A172 (cell line): ENCODE measurements around the gene TAPBPL. TPM values are rescaled to one million over a fixed set of nuclear protein-coding genes. Genes with fewer than 3 reads are reported as not detected.

Experiments
- DNase-seq: peaks from one replicate; pipeline ENCODE4 v3.0.0-alpha.2; 2015; ENCODE audit warnings: low spot score
- total RNA-seq: library from RNA; depleted of rRNA; stranded (reverse); fragments of >200 nt; shearing (Covaris generic); gene quantifications from 2 replicates; pipeline ENCODE4 v1.2.3, GENCODE V29; 2014

Gene TAPBPL
- total RNA-seq, 1 experiment from 2014 or later: 3.4 TPM

GRCh38 chr12:6435961-6436715 lies 15.7 kb upstream of the TAPBPL start:
- DNase-seq: no peak

DNA sequence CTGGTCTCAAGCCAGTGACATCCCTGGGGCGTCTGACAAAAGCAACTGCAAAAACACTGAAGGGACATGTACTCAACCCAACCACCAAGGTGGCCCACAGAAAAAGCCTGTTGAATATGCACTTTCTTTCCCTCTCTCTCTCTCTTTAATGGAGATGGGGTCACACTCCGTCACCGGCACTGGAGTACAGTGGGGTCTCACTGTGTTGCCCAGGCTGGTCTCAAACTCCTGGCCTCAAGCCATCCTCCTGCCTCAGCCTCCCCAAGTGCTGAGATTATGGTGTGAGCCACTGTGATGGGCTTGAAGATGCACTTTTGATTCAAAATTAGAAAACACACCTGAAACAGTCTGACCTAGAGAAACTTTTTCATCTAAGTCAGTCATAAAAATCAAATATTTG lies 14.3 kb upstream of the TAPBPL start:
- no peak for DNase-seq

- no peak for DNase-seq
Observed at GRCh38 chr12:6438345-6438744, 13.5 kb upstream of the TAPBPL start.

- no peak for DNase-seq
Observed at GRCh38 chr12:6440391-6440790, 11.5 kb upstream of the TAPBPL start.

DNA sequence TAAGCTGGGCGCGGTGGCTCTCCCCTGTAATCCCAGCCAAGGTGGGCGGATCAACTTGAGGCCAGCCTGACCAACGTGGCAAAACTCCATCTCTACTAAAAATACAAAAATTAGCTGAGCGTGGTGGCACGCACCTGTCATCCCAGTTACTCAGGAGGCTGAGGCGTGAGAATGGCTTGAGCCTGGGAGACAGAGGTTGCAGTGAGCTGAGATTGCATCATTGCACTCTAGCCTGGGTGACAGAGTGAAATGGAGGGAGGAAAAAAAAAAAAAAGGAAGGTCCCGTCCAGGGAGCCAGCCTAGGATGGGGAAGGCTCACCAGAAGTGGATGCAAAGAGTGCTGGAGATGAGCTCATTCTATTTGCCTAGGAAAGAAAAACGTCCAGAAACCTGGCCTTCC lies 9.0 kb upstream of the TAPBPL start:
- DNase-seq: no peak

DNA sequence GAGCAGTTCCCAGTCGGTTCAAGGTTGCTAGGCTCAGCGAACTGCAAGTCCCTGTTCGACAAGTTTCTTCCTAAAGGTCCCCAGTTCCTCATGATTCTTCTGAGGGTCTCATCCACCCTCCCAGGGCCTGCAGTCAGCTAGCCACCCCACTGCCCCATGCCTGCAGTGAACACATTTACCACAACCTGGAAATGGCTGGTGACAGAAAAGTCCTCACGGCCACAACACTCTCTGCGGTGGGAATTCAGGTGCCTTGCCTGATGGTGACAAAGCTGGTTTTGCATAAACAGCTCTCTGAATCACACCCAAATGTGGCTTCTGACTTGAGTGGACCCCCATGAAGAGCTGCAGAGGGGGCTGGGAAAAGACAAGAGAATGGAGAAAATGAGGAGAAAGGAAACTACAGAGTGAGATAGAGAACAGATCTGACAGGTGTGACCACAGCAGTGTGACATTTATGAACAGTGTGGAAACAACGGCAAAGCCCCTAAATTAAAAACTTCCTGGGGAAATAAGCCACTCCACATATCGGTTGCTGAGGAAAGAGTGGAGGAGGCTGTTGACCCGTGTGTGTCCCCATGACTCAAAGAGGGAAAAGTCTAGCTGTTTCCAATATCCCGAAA lies 8.4 kb upstream of the TAPBPL start:
- no peak for DNase-seq

- DNase-seq: no peak
Observed at GRCh38 chr12:6444031-6444430, 7.8 kb upstream of the TAPBPL start.

DNA sequence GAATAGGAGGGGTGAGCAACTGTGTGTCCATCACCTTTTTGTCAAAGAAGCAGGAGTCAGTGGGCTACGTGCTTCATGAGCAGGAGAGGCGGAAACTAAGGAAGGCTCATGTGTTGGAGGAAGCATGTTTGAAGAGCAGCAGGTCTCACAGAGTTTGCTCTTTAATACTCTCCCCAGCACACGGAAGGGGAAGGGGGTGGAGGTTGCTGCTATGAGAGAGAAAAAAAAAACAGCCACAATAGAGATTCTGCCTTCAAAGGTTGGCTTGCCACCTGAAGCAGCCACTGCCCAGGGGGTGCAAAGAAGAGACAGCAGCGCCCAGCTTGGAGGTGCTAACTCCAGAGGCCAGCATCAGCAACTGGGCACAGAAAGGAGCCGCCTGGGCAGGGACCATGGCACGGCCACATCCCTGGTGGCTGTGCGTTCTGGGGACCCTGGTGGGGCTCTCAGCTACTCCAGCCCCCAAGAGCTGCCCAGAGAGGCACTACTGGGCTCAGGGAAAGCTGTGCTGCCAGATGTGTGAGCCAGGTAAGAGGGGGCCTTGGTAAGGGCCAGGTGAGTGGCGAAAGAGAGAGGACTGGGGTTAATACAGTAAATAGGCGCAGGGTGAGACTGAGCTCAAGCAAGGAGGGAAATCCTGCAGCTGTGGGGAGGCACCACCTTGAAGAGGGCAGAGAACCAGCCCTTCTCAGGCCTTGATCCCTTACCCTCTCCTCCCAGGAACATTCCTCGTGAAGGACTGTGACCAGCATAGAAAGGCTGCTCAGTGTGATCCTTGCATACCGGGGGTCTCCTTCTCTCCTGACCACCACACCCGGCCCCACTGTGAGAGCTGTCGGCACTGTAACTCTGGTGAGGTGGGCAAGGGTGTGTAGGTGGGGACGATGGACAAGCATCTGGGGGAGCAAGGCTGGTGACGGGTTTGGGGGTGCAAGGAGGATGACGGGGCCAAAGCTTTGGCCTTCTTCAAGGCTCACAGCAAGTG lies 6.8 kb upstream of the TAPBPL start, which contains the start of gene CD27:
Gene CD27 (plus strand): TSS at position 252 of the 985 bp plus-strand sequence. CDS start 141 bp downstream, at position 393.
- no peak for DNase-seq

GRCh38 chr12:6450091-6450868 lies 1.6 kb upstream of the TAPBPL start:
- DNase-seq: no peak

DNA sequence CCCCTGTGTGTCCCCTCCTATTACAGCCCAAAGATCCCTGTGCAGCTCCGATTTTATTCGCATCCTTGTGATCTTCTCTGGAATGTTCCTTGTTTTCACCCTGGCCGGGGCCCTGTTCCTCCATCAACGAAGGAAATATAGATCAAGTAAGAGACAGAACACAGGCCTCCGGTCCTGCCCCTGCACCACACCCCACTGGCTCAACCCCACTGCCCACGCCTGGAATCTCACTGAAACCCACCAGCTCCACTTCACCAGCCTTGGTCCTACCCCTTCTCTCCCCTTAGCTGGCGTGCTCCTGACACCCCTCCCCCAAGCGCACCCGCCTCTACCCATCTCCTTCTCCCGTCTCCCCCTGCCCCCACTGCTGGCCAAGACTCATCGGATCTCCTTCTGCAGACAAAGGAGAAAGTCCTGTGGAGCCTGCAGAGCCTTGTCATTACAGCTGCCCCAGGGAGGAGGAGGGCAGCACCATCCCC lies 934 bp upstream of the TAPBPL start:
- DNase-seq: no peak

DNA sequence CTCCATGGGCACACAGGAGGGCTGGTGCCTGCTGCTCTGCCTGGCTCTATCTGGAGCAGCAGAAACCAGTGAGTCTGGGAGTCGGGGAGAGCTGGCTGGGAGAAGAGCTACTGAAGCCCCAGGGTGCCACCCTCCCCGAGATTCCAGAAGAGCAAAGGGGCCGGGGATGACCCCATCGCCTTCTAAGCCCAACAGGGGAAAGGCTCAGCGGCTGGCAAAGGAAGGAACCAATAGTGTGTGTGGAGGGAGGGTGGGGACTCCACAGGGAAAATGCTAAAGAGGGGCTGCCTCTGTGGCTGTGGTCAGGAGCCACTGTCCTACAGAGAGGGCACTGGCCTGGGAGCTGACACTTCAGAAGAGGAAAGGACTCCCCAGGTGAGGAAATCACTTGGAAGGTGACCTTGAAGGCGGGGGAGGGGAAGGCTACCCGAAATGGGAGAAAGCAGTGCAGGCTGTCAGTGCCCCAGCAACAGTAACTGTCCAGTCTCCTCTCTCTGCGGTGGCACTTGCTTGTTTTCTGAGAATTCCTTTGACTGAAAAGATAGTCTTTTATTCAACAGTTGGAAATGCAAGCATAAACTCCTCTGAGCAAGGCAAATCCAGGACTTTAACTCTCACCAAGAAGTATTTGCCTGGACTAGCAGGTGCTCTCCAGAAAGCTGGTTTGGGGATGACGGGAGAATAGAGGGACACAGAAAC lies 552 bp downstream of the TAPBPL start:
- DNase-seq: peak; percentile 13

- DNase-seq: peak; percentile 68
Observed at GRCh38 chr12:6452944-6453630, 1.2 kb downstream of the TAPBPL start.

GRCh38 chr12:6457220-6457945 lies 5.5 kb downstream of the TAPBPL start:
- DNase-seq: no peak

GRCh38 chr12:6458281-6459003 lies 6.6 kb downstream of the TAPBPL start:
- DNase-seq: no peak

- DNase-seq: no peak
Observed at GRCh38 chr12:6459004-6459337, 7.1 kb downstream of the TAPBPL start.

DNA sequence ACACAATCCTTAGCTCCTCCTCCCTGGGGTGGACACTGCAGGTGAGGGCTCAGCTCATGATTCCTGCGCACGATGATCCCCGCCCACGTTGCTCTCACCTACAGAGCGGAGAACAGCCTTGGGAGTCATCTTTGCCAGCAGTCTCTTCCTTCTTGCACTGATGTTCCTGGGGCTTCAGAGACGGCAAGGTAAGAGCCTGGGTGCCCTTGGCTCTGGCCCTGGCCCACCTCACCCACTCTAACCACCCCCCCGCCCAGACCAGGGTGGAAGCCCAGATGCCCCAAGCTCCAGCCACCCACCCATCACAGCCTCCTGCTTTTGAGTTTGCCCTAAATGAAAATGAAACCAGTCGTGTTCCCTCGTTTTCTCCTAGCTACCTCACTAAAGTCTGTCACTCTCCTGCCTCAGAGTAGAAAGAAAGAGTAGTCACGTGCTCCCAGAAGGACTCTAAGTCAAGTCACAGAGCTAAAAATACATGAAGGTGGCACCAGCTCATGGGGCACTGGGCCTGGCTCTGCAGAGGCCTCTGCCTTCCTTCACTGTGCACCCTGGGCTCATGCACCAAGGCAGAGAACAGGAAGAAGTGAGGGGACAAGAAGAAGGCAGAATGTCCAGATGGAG lies 9.0 kb downstream of the TAPBPL start:
- DNase-seq: no peak

- peak; percentile 6 for DNase-seq
Observed at GRCh38 chr12:6461401-6462233, 9.8 kb downstream of the TAPBPL start.
